ENCODE results near the gene MGP.

GRCh38 chr12:14853961-14854360, 31.7 kb downstream of the MGP start:
- no peak for TF ChIP-seq CTCF (IDR thresholded peaks at IDR 0.05)
- TF ChIP-seq POLR2A (IDR thresholded peaks at IDR 0.05), result no peak
